ENCODE data around the gene TTLL5. TPM values are rescaled to one million over a fixed set of nuclear protein-coding genes. Genes with fewer than 3 reads are reported as not detected.

TTLL5 gene
- total RNA-seq, 1 experiment from 2014 or later = 35.7 TPM

- no peak overlapping the region for H2BK120ac ChIP-seq (ENCODE audit: low read depth, low read length, poor library complexity, severe bottlenecking)
- no peak overlapping the region for H4K5ac ChIP-seq (ENCODE audit: insufficient read length, low read depth, low read length)
- no peak overlapping the region for H2BK5ac ChIP-seq (ENCODE audit: insufficient read length, low read length)
- H2BK15ac ChIP-seq (ENCODE audit: low read depth, low read length) = no peak overlapping the region
- H3K4me2 ChIP-seq (ENCODE audit: insufficient read depth, insufficient read length, low read length) = no peak overlapping the region
- no peaks in the 10 kb centered on the region for H3K79me1 ChIP-seq (ENCODE audit: insufficient read depth, low read depth, low read length, poor library complexity, severe bottlenecking)
- Mint-ChIP-seq H3K9me3 (no peaks in the 10 kb centered on the region), H3K27me3 (ENCODE audit: low read depth) (peaks cover 40% of the 10 kb centered on the region), H3K4me3 (no peak overlapping the region), H3K36me3 (ENCODE audit: insufficient read depth in 1 of 3, low read depth in 3 of 3) (peaks cover 0 to 1% (median 0%) of the 10 kb centered on the region in 3 experiments; a peak in 2 of 7 replicates), H3K4me1 (peaks cover 40 to 47% of the 10 kb centered on the region in 2 experiments), H3K27ac (no peak overlapping the region)
- H3K18ac ChIP-seq (ENCODE audit: insufficient read length, low read depth, low read length) = no peak overlapping the region
- H3K27me3 ChIP-seq (ENCODE audit: insufficient read depth, low read length) = peaks cover 15% of the 10 kb centered on the region
- H3K9me3 ChIP-seq (ENCODE audit: control insufficient read depth, low read depth, low read length) = no peaks in the 10 kb centered on the region
- no peak overlapping the region for H3K56ac ChIP-seq (ENCODE audit: insufficient read length, low read depth, low read length)
- H4K20me1 ChIP-seq (ENCODE audit: control insufficient read depth, insufficient read depth, insufficient read length) = no peaks in the 10 kb centered on the region
- WGBS (ENCODE audit: extremely low coverage, insufficient read length, low lambda C conversion rate) = no CpG with 5 or more reads among the region's 2 CpGs
- H3K9ac ChIP-seq (ENCODE audit: extremely low read depth, insufficient read length, low read length) = no peak overlapping the region
- TF ChIP-seq, protein P1, sequence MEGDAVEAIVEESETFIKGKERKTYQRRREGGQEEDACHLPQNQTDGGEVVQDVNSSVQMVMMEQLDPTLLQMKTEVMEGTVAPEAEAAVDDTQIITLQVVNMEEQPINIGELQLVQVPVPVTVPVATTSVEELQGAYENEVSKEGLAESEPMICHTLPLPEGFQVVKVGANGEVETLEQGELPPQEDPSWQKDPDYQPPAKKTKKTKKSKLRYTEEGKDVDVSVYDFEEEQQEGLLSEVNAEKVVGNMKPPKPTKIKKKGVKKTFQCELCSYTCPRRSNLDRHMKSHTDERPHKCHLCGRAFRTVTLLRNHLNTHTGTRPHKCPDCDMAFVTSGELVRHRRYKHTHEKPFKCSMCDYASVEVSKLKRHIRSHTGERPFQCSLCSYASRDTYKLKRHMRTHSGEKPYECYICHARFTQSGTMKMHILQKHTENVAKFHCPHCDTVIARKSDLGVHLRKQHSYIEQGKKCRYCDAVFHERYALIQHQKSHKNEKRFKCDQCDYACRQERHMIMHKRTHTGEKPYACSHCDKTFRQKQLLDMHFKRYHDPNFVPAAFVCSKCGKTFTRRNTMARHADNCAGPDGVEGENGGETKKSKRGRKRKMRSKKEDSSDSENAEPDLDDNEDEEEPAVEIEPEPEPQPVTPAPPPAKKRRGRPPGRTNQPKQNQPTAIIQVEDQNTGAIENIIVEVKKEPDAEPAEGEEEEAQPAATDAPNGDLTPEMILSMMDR (conservative IDR thresholded peaks at IDR 0.05) = no peak
- no peak overlapping the region for H3K23ac ChIP-seq (ENCODE audit: insufficient read length, low read depth, low read length)
- no peak overlapping the region for H2AK5ac ChIP-seq (ENCODE audit: insufficient read length, low read length)
- H3T11ph ChIP-seq (ENCODE audit: low read length) = no peak overlapping the region
- H2AFZ ChIP-seq (ENCODE audit: low read length) = no peak overlapping the region
- no peak overlapping the region for H3K4ac ChIP-seq (ENCODE audit: low read depth, low read length)
- H3K27ac ChIP-seq (ENCODE audit: insufficient read length, low read depth, low read length) = no peak overlapping the region
- H4K8ac ChIP-seq (replicated peaks; ENCODE audit: insufficient read length, low read depth, low read length) = no peak overlapping the region
- H2BK12ac ChIP-seq (ENCODE audit: insufficient read length, low read depth, low read length) = no peak overlapping the region
- H4K91ac ChIP-seq (ENCODE audit: insufficient read length, low read depth, low read length) = no peak overlapping the region
- H2BK20ac ChIP-seq (ENCODE audit: low read depth, low read length, poor library complexity, severe bottlenecking) = no peak overlapping the region
- no peaks in the 10 kb centered on the region for H3K23me2 ChIP-seq (ENCODE audit: insufficient read length, low read depth, low read length, poor library complexity, severe bottlenecking)
- no peak for DNase-seq
- no peaks in the 10 kb centered on the region for H3K79me2 ChIP-seq (ENCODE audit: insufficient read depth, low read length)
- H3K4me1 ChIP-seq (ENCODE audit: insufficient read depth, low read length) = no peaks in the 10 kb centered on the region; the same call in 1 of the 2 replicates
- no peak overlapping the region for H3K14ac ChIP-seq (ENCODE audit: insufficient read depth, low read length)
Measured at GRCh38 chr14:75864352-75864751, 203.3 kb downstream of the TTLL5 start.
